ENCODE measurements around the gene PALLD.

PALLD gene

DNA sequence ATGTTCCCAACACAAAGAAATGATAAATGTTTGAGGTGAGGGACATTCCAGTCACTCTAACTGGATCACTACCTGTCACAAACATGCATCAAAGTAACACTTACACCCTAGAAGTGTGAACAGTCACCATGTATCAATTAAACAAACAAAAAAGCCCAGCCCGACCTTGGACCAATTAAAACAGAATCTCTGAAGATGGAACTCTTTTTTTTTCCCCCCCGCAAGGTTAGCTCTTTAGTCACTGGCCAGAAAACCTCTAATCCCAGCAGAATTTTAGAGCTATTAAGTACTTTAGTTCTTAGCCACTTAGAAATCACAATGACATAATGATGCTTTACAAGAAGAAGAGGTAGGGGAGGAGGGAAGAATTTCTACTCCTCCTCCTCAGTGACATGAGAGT, 154.5 kb downstream of the PALLD start:
- DNase-seq, result no peak

DNA sequence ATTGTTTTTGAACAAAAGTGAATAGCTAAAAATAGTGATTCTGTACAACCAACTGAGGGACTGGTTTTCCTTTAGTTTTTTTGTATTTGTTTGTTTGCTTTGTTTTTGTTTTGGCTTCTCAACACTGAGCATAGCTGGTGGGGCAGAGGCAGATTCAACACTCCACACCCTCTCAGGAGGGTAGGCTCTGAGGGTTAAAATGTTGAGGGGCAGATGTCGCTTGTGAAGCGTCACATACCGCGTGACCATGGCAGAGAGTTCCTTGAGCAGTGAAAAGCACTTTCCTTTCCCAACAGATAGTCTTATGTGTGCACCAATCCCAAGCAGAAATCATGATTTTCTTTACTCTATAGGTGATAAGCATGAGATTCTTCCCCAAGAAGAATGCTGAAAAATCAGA, 155.0 kb downstream of the PALLD start:
- DNase-seq, result no peak

DNA sequence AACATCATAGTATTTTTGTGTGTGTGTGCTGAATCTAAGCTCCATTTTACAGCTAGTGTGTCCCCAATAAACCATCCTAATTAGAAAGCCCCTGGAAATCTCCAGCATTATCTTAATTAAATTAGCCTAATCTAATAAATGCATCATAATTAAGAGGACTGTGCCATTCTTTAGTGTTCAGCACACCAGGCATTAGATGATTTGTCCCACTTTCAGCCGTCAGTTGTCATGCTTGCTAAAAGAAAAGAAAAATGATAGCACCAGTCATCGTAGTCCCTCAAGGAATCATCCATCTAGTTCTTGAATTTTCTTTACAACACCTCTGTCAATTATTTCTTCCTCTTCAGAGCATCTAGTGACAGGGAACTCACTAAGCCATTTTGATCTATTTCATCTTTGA, 155.9 kb downstream of the PALLD start:
- DNase-seq, result no peak

DNA sequence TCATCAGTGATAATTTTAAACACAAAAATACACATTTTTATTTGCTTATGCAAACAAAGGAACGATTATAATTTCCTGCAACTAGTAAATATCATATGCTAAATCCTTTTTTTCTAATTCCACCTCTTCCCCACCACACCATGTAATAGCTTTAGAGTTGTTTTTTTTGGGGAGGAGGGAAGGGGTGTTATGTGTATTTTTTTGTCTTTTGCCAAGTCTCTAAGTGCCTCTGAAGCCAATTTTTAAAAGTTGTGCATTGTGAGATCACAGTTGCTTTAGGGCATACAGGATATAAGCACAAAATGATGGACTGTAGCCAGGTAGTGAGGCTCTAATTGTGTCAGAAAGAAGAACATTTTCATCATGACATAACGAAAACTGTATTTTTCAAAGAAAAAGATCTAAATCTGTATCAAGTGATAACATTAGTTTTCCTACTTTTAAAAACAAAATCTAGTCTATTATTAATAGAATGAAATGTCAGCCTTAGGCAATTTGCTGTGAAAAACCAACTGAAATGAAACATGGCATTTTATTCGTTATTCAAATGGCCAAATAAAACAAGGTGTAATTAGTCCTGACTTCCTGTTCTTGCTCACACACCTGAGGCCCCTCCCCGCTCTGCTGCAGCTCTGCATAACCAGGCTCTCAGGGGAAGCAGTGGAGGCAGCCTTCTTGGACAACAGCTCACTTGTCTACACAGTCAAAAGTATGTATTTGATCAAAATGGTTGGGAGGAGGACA, 157.4 kb downstream of the PALLD start:
- DNase-seq, result no peak

DNA sequence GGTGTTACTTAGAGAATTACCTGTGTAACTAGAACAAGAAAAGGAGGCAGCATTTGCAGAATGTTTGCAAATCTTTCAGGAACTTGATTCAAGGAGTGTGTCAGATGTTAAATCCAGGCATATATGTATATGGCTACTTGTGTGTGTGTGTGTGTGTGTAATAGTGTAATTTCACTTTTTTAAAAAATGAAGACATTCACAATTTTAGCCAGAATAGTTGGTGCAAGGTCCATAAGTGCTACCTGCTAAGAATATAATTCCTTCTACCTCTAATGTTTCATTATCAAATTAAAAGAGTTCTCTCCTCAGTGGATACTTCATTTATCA, 158.0 kb downstream of the PALLD start:
- DNase-seq, result no peak

DNA sequence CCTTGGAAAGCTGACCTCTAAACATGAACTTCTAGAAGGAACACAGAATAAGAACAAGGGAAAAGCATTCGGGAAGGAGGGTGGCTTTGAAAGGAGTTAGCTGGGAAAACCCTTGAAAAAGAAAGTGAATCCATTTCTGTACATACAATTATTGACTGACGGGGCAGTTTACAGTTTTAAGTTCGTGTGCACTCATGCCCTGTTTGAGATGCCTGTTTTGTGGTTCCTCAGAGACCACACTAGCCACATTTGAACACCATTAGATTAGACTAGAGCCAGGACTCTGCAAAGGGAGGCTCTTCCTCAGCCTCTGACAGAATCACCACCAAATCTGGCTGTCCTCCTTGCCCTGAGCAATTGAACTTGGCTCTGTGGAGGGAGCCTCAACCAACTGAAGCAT, 158.3 kb downstream of the PALLD start:
- no peak for DNase-seq

DNA sequence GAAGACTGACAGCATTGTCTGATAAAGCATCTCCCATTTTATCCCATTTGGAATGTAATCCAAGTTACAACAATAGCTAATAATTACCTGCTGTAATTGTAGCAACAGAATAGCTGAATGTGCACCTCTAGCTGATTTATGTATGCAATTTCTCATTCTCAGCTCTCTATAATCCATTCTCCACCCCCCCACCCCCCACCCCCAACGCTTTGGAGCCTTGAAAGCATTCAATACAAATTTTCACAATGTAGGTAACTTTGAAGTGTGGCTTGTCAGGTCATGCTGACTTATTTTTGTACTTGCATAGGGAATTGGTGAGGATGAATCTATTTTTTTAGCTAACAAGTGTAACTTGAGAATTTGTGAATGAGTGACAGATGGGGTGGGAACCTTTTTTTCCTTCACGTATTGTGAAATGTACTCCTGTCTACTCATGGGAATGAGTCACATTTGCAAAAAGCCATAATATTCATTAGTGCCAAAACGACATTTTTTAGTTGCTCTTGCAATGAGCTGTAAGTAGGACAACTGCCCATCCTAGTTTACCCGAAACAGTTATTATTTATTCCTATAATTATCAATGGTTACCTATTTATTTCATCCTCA, 159.3 kb downstream of the PALLD start:
- no peak for DNase-seq

DNA sequence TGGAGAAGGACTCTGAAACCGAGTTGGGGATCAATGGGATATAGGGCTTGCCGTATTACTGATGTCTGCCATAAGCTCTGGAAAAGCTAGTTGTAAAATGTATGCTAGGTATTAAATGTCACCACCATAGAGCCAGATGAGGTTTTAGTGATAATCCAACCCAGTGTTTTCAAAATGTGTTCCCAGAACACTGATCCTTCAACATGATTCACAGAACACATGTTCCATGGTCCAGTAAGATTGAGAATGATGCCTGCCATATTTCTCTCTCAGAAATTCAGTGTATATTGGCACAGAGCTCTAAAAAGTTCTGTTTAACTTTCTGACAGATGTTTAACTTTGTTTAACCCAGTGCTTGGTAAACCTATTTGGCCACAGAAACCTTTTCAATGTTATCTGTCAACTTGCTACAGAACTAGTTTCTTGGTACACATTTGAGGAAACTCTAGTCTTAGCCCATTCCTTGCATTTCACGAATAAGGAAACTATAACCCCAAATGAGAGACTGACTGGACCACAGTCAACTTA, 160.2 kb downstream of the PALLD start:
- DNase-seq, result no peak

DNA sequence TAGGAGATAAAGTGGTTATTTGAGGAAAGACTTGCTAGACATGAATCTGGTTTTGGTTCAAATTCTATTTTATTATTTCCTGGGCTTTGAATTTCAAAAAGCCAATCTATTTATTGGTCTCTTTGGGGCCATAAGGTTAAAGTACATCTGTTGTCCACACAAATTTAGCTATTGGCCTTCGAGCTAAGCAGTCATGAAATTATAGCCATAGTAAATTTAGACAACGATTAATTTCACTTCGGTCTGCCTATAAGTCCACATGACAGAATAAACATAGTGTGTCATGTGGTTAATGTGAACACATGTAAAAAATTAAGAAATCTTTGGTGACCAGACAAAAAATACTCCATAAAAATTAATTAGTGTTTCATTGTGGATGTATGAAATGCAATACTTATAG, 161.9 kb downstream of the PALLD start:
- DNase-seq, result no peak

DNA sequence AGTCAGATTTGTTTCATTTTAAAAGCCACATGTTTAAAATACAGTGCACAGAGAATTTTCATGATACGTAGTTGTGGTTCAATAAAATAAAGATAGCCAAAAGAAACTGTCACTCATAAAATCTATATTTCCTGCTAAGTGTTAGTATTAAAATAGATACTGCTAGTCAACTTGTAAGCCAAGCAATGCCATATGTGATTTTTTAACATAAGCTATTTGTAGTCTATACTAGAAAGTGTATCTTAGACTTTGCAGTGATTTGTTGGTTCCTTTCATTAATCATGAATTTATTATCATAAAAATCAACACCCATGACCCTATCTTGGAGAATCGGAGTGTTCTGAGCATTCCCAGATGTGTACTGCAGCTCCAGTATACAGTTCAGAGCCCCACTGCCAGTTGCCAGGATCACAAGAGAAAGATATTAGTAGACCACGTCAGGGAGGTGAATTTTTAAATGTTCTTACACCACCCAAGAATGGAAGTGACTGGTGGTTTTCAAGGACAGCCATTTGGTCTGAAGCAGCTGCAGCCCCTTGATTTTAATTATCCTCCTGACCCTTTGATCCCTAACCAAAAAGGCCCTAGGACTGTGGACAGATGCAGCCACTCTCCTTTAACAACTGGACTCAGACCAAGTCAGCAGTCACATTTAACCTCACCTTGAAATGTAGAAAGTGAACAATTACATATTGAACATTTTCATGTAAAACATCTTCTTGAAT, 163.1 kb downstream of the PALLD start:
- no peak for DNase-seq

DNA sequence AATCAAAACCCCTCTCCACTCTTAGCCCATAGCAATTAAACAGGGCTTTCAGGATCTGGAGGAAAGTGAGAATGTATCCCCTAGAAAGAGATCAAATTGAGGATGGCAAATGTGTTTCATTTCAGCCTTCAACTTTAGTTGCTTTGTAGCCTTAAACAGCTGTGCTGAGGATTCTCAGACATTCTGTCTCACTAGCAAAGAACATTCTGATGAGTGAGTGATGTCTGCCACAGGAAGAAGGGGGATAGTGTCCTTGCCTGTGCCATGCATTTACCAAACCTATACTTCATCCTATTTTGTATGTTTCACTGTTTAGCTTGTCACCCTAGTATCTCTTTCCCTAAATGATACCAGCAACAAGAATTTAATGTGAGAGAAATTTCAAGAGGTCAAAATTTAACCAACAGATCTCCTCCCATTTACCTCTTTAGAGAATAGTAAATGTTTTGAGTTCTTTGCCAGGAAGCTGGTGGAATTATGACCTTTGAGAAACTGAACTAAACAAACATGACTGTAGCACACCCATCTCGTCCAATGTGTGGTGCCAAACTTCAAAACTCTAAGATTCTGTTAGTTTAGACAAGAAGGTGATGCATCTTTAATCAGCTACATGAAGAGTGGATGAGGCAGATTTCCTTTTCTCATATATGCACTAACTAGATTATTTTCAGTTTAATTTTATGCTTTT, 165.6 kb downstream of the PALLD start:
- DNase-seq, result no peak

DNA sequence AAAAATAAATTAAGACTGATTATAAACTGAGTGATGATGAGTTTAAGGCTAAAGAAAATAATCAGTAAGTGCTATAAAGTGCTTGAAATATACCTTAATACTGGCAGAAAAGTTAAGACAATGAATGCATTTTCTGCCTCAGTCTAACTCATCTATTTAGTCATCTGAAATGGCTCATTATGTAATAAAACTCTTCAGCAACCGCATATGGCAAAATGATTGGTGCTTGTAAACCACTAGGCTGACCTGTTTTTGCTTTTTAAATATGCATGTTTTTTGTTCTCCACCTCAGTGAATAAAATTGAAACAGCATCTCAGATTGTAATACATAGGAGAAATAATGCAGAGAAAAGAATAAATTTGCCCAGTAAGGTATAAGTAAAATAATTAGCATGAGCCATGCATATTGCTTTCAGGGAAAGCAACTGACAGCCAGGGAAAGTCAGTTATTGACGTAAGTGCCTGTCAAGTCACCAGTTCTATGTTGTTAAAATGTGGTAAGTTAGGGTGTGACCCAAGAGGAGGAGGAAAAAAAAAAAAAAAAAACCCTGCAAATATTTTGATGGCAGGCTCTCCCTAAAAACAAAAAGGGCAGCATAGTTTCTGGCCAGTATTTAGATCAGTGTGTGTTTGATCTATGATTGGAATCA, 167.5 kb downstream of the PALLD start:
- no peak for DNase-seq

DNA sequence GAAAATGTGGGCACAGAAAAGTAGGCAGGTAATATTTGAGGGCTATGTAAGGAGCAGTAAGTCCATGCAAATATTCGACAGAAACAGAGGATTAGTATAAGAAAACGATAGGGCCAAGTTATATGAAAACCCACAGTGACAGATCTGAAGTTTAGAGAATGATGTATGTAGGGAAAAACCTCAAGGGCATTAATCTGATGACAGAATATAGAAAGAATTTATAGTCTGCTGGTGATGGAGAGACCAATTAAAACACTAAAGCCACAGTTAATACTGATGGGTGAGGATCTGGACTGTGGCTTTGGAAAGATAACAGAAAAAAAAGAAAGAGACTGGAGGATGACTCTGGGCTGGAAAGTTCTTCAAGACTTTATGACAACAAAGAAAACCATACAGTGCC, 169.7 kb downstream of the PALLD start:
- DNase-seq, result no peak

DNA sequence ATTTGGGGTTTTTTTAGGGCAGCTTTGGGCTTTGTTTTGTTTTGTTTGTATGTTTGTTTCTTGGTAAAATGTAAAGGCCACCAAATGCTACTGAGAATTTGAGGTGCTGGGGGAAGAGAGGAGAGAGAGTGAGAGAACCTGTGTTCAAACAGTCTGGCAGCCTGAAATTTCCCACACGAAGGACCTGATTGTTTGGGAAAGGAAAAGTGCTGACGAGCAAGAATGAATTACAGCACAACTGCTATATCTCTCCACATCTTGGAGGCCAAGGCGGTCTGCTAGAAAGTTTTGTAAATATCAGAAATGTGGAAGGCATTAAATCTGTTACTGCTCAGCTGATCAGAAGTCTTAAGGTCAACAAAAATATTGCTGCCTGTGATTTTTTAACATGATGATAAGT, 170.5 kb downstream of the PALLD start:
- DNase-seq, result no peak

DNA sequence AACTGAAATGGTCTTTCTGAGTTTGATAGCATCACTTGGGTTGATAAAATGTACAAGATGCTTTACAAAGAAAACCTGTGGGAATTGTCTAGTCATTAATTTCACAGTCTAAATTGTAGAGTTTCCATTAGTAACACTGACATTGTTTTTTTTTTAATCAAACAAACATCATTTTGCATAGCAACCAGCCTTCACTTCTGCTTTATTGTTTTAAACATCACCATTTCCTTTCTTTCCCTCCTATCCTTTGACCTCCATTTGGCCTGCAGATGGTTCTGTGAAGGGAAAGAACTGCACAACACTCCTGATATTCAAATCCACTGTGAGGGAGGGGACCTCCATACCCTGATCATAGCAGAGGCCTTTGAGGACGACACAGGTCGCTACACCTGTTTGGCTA, 171.1 kb downstream of the PALLD start:
- no peak for DNase-seq

DNA sequence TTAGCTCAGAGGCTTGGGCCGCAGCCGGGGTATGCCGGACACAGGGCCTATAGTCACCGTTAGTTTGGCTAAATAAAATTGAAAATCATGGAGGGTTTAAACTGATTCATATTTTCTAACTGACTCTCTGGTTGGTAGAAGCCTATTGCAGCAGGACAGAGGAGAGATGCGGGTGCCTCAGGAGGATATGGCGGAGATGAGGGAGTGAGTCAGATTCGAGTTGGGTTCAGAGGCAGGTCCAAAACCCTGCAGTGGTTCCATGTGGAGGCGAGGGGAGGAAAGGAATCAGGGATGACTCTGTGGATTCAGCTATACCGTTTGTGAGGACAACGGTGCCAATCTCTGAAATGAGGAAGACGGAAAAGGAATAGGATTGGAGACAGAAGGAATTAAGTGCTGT, 176.6 kb downstream of the PALLD start:
- no peak for DNase-seq

DNA sequence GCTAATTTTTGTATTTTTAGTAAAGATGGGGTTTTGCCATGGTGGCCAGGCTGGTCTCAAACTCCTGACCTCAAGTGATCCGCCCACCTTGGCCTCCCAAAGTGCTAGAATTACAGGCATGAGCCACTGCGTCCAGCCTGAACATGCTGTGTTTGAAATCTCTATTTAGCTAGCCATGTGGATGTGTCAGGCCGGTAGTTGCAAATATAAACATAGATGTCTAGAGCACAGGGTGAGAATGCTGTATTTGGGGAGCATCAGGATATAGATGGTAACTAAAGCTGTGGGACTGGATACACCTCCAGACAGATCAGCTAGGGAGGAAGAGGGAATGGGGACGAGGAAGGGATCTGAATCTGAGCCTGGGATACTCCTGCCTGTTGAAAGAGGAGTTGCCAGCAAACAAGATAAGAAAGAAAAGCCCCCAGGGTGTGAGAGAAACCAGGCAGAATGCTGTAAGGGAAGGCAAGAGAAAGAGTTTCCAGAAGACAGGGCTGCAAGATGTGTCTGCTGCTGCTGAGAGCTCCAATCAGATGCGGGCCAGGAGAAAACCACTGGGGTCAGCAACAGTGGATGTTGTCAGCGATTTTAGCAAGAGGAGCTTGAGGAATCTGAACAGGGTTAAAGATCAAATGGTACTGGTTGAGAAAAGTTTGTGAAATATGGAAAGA, 177.4 kb downstream of the PALLD start:
- no peak for DNase-seq

DNA sequence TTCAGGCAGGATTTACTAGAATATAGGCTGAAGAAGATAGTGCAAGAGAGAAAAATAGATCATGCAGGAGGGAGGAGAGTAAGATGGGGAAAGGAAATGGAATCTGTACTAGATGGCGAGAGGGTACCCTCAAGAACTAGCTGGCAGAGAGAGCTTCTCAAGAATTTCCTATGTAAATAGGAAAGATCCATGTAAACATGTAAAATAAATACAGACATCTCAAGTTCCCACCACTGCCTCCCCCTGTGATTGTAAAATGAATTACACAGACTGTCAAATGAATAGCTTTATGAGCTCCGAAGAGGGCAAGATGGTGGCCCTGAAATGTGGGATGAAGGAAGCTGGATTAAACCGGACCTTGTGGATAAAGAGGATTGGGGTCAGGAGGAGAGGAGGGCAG, 178.0 kb downstream of the PALLD start:
- no peak for DNase-seq

DNA sequence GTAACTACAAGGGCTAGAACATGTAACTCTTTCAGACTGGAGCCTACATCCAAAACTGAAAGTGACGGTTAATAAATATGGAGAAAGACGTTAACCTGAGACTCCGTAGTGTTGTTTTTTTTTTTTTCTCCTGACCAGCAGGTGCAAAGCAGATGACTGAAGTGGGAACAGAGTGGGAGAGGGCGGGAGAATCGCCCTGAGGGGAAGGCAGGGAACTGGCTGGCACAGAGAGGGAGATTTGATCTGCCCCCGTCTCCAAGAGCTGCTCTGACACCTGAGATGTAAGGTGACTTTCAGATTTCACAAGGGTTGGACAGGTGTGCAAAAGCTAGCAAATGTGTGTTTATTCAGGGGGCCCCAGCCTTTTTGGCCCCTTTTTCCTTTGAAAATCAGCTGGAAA, 180.2 kb downstream of the PALLD start:
- DNase-seq, result no peak

DNA sequence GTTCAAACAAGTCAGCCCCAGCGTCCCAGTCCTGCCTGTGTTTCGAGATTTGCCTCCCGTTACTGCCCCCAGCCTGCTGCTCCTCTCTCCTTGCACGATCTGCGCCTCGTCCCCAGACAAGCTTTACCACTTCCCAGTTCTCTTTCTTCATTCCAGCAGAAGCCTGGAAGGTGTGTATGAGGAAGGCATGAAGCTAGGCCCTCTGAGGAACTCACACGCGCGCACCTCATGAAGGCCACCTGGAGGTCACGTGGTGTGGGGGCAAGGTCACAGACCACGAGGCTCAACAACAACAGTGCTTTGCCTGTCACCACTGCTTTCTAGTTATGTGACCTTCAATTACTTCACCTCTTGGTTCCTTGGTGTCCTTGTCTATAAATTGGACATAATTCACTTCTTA, 181.0 kb downstream of the PALLD start:
- DNase-seq, result no peak

DNA sequence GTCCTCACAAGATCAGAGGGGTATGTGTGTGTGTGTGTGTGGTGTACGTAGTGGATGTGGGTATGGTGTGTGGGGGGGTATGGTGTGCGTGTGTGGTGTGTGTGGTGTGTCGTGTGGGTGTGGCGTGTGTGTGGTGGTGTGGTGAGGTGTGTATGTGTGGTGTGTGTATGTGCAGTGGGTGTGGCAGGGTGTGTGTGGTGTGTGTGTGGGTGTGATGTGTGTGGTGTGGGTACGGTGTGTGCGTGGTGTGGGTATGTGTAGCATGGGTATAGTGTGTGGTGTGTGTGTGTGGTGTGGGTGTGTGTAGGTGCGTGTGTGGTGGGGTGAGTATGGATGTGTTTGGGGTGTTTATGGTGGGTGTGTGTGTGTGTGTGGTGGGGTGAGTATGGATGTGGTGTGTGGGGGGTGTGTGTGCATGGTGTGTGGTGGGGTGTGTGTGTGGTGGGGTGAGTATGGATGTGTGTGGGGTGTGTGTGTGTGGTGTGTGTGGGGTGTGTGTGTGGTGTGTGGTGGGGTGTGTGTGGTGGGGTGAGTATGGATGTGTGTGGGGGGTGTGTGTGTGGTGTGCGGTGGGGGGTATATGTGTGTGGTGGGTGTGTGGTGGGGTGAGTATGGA, 182.0 kb downstream of the PALLD start:
- DNase-seq, result no peak

DNA sequence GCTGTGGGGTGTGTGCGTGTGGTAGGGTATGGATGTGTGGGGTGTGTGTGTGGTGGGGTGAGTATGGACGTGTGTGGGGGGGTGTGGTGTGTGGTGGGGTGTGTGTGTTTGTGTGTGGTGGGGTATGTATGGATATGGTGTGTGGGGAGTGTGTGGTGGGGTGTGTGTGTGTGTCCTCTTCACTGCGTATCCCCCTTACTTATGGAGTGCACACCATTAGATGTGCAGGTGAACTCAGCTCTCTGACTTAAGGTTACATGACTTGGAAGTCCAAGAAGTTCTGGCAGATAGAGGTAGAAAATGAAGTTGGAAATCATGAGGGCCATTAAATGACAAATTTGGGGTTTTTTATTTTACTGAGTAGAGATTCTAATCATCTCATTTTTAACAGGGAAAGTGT, 182.5 kb downstream of the PALLD start:
- no peak for DNase-seq
